ENCODE data around the gene SMIM22.
A peak's percentile ranks its signal among the peaks of the same experiment; 100 is the strongest.

SMIM22 gene, protein sequence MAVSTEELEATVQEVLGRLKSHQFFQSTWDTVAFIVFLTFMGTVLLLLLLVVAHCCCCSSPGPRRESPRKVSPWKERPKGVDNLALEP

DNA sequence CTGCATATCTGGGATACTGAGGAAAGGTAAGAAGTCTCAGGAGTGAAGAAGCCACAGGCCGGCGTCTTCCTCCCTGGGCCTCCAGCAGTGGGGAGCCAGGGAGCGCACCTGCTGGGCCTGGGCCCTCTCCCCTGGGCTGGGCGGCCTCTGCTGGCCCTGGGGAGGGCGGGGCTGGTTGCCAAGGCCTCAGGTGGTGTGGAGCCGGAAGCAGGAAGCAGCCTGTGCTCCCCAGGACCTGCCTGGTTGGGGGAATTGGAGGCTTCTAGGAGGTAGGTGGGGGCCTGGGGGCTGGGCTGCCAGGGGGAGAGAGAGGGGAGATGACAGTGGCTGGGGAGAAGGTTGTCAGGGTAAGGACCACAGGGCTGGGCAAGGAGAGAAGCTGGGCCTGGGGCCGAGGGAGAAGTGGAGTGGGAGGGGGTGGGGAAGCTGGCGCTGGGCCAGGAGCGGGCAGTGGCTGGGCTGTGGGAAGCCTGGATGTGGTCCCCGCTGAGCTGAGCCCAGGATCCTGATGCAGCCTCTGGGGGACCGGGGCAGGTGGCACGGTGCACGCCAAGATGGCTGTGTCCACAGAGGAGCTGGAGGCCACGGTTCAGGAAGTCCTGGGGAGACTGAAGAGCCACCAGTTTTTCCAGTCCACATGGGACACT, at the start of gene SMIM22:
SMIM22 (plus strand) TSS at position 189 of the 647 bp plus-strand sequence; CDS start at position 555, 366 bp downstream.
- TF ChIP-seq JUND (IDR thresholded peaks at IDR 0.05; ENCODE audit: low read depth): no peak
- in situ Hi-C loops (cut with HindIII; ENCODE audit: low pct_unique_long_range_greater_than_20kb, low sequenced_read_pairs): no loop called here
- DNase-seq (ENCODE audit: low read depth in 1 of 2, low spot score in 1 of 2): peak in 1 of 2 experiments; percentile 42

- DNase-seq (ENCODE audit: low read depth in 1 of 2, low spot score in 1 of 2): no peak
- no peak for TF ChIP-seq JUND (IDR thresholded peaks at IDR 0.05; ENCODE audit: low read depth)
- in situ Hi-C loops (cut with HindIII; ENCODE audit: low pct_unique_long_range_greater_than_20kb, low sequenced_read_pairs): no loop called here
Observed at GRCh38 chr16:4746215-4746614, 49.0 kb upstream of the SMIM22 start.

GRCh38 chr16:4746991-4747574, 48.1 kb upstream of the SMIM22 start:
- no peak for TF ChIP-seq JUND (IDR thresholded peaks at IDR 0.05; ENCODE audit: low read depth)
- in situ Hi-C loops (cut with HindIII; ENCODE audit: low pct_unique_long_range_greater_than_20kb, low sequenced_read_pairs): no loop called here
- DNase-seq (ENCODE audit: low read depth in 1 of 2, low spot score in 1 of 2): no peak

DNA sequence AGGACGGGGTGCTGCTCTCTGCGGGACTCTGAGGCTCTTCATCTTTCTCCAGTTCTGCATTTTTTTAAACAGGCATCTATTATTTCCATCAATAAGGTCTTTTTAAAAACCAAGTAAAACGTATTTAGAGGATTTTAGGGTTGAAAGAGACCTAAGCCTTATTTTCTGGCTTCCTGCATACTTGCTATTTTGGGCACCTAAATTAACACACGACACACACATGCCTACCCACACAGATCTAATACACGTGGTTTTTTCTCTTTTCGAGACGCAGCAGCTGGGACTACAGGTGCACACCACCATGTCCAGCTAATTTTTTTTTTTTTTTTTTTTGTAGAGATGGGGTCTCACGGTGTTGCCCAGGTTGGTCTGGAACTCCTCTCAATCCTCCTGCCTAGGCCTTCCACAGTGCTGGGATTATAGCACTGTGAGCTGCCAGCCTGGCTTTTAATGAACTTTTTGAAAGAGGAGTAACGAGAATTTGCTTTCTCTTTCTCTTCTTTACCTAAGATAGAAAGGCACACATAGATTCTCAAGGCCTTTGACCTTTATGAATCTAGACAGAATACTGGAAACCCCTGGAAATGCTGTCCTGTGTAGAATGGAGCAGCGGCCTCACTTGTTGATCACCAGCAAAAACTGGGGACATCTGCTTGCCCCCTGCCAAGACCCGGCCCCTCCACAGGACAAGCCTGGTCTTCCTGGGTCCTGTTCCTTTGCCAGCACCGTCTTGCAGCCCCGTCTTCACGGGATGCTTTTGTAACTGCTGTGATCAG, 47.1 kb upstream of the SMIM22 start:
- DNase-seq (ENCODE audit: low read depth in 1 of 2, low spot score in 1 of 2): no peak
- in situ Hi-C loops (cut with HindIII; ENCODE audit: low pct_unique_long_range_greater_than_20kb, low sequenced_read_pairs): no loop called here
- TF ChIP-seq JUND (IDR thresholded peaks at IDR 0.05; ENCODE audit: low read depth): no peak

GRCh38 chr16:4748682-4749411, 46.3 kb upstream of the SMIM22 start:
- TF ChIP-seq JUND (IDR thresholded peaks at IDR 0.05; ENCODE audit: low read depth): no peak
- in situ Hi-C loops (cut with HindIII; ENCODE audit: low pct_unique_long_range_greater_than_20kb, low sequenced_read_pairs): no loop called here
- DNase-seq (ENCODE audit: low read depth in 1 of 2, low spot score in 1 of 2): no peak

- in situ Hi-C loops (cut with HindIII; ENCODE audit: low pct_unique_long_range_greater_than_20kb, low sequenced_read_pairs): no loop called here
- TF ChIP-seq JUND (IDR thresholded peaks at IDR 0.05; ENCODE audit: low read depth): no peak
- DNase-seq (ENCODE audit: low read depth in 1 of 2, low spot score in 1 of 2): no peak
Observed at GRCh38 chr16:4749700-4750257, 45.4 kb upstream of the SMIM22 start.

DNA sequence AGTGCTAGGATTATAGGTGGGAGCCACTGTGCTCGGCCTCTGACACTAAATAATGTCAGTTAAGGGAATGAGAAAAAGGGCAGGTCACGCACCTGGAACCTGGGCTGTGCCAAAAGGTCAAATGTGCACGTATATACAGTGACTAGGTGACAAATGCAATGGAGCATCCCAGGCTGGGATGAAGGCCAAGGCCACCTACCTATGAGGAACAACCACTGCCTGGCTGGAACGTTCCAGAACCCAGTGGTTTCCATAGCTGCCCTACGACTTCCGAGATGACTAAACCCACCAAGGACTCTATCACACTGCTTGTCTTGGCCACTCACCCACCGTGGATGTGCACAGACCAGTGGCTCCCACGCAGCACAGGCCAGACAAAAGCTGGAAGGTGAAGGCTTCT, 44.3 kb upstream of the SMIM22 start:
- no peak for TF ChIP-seq JUND (IDR thresholded peaks at IDR 0.05; ENCODE audit: low read depth)
- DNase-seq (ENCODE audit: low read depth in 1 of 2, low spot score in 1 of 2): no peak
- in situ Hi-C loops (cut with HindIII; ENCODE audit: low pct_unique_long_range_greater_than_20kb, low sequenced_read_pairs): no loop called here

DNA sequence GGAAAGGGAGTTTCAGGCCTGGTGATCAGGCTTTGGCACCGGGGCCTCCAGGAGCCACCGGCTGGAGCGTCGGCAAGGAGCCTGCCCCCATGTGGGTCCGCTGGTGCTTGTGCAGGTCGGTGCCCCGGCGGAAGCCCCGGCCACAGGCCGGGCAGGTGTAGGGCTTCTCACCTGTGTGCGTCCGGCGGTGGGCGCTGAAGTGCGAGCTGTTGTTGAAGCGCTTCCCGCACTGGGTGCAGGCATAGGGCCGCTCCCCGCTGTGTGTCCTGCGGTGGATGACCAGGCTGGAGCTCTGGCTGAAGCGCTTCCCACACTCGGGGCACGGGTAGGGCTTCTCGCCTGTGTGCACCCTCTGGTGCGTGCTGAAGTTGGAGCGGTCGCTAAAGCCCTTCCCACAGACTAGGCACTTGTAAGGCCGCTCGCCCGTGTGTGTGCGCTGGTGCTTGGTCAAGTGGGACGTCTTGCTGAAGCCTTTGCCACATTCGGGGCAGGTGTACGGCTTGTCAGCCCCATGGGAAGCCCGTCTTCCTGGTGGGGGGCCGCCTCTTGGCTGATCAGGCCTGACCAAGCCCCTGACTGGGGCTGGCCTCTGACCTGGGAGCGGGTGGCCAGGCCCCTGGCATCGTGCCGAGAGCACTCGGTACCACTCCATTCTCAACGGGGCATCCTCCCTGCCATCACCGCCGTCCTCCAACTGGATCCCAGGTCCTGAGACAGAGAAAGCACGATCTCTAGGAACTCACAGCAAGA, 42.6 kb upstream of the SMIM22 start:
- in situ Hi-C loops (cut with HindIII; ENCODE audit: low pct_unique_long_range_greater_than_20kb, low sequenced_read_pairs): no loop called here
- no peak for TF ChIP-seq JUND (IDR thresholded peaks at IDR 0.05; ENCODE audit: low read depth)
- DNase-seq (ENCODE audit: low read depth in 1 of 2, low spot score in 1 of 2): no peak

GRCh38 chr16:4753227-4753626, 41.9 kb upstream of the SMIM22 start:
- DNase-seq (ENCODE audit: low read depth in 1 of 2, low spot score in 1 of 2): no peak
- in situ Hi-C loops (cut with HindIII; ENCODE audit: low pct_unique_long_range_greater_than_20kb, low sequenced_read_pairs): no loop called here
- no peak for TF ChIP-seq JUND (IDR thresholded peaks at IDR 0.05; ENCODE audit: low read depth)

DNA sequence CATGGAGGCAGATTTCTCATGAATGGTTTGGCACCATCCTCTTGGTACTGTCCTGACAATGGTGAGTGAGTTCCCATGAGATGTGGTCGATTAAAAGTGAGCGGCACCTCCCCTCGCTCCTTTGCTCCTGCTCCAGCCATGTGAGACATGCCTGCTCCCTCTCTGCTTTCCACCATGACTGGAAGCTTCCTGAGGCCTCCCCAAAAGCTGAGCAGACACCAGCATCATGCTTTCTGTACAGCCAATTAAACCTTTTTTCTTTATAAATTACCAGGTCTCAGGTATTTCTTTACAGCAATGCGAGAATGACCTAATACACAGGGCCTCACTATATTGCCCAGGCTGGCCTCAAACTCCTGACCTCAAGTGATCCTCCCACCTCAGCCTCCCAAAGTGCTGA, 40.3 kb upstream of the SMIM22 start:
- no peak for TF ChIP-seq JUND (IDR thresholded peaks at IDR 0.05; ENCODE audit: low read depth)
- no peak for DNase-seq (ENCODE audit: low read depth in 1 of 2, low spot score in 1 of 2)
- in situ Hi-C loops (cut with HindIII; ENCODE audit: low pct_unique_long_range_greater_than_20kb, low sequenced_read_pairs): no loop called here

GRCh38 chr16:4755687-4756086, 39.5 kb upstream of the SMIM22 start:
- no peak for DNase-seq (ENCODE audit: low read depth in 1 of 2, low spot score in 1 of 2)
- in situ Hi-C loops (cut with HindIII; ENCODE audit: low pct_unique_long_range_greater_than_20kb, low sequenced_read_pairs): no loop called here
- no peak for TF ChIP-seq JUND (IDR thresholded peaks at IDR 0.05; ENCODE audit: low read depth)
